Measurements from ENCODE around the gene PROX2.

PROX2 gene

GRCh38 chr14:74846968-74847665 lies 28.8 kb downstream of the PROX2 start:
- DNase-seq (ENCODE audit: low read depth in 2 of 2), result no peak

GRCh38 chr14:74846168-74846567 lies 29.8 kb downstream of the PROX2 start:
- no peak for DNase-seq (ENCODE audit: low read depth in 2 of 2)

GRCh38 chr14:74843653-74844052 lies 32.3 kb downstream of the PROX2 start:
- no peak for DNase-seq (ENCODE audit: low read depth in 2 of 2)

- no peak for DNase-seq (ENCODE audit: low read depth in 2 of 2)
Observed at GRCh38 chr14:74841230-74842207, 34.4 kb downstream of the PROX2 start.

GRCh38 chr14:74840603-74841030 lies 35.3 kb downstream of the PROX2 start:
- no peak for DNase-seq (ENCODE audit: low read depth in 2 of 2)

- DNase-seq (ENCODE audit: low read depth in 2 of 2), result no peak
Observed at GRCh38 chr14:74838166-74838565, 37.8 kb downstream of the PROX2 start.

- DNase-seq (ENCODE audit: low read depth in 2 of 2), result no peak
Observed at GRCh38 chr14:74836251-74836960, 39.5 kb downstream of the PROX2 start.

- DNase-seq (ENCODE audit: low read depth in 2 of 2), result no peak
Observed at GRCh38 chr14:74835645-74836250, 40.2 kb downstream of the PROX2 start.

GRCh38 chr14:74834692-74835392 lies 41.1 kb downstream of the PROX2 start:
- DNase-seq (ENCODE audit: low read depth in 2 of 2), result no peak

GRCh38 chr14:74832849-74833248 lies 43.1 kb downstream of the PROX2 start:
- DNase-seq (ENCODE audit: low read depth in 2 of 2), result no peak

GRCh38 chr14:74829251-74829650 lies 46.7 kb downstream of the PROX2 start:
- no peak for DNase-seq (ENCODE audit: low read depth in 2 of 2)

- DNase-seq (ENCODE audit: low read depth in 2 of 2), result no peak
Observed at GRCh38 chr14:74826574-74826973, 49.4 kb downstream of the PROX2 start.

All from stimulated activated CD4-positive, alpha-beta T cell treated with anti-CD3 and anti-CD28 coated beads, Interleukin-4, amount 100 ng/mL, for 48 hours (primary cell).